Measurements from ENCODE around the gene EMSY.

DNA sequence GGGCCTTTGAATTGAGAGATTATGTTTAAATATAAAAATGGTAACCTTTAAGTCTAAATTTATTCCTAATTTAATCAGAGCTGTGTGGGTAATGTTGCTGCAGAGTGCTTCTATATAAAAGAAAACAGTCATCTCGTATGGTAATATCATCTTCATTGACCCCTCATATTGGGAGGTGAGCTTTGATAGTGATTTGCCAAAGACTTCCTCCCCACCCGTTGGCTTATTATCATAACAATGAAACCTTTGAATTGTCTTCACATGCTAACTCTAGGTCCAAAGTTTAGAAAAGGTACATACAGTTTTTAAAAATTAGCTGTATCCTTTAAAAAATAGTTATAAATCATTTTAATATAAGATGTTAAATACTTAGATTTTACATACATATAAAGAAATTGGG is 3.7 kb downstream of the EMSY start:
- TF ChIP-seq, protein P1, sequence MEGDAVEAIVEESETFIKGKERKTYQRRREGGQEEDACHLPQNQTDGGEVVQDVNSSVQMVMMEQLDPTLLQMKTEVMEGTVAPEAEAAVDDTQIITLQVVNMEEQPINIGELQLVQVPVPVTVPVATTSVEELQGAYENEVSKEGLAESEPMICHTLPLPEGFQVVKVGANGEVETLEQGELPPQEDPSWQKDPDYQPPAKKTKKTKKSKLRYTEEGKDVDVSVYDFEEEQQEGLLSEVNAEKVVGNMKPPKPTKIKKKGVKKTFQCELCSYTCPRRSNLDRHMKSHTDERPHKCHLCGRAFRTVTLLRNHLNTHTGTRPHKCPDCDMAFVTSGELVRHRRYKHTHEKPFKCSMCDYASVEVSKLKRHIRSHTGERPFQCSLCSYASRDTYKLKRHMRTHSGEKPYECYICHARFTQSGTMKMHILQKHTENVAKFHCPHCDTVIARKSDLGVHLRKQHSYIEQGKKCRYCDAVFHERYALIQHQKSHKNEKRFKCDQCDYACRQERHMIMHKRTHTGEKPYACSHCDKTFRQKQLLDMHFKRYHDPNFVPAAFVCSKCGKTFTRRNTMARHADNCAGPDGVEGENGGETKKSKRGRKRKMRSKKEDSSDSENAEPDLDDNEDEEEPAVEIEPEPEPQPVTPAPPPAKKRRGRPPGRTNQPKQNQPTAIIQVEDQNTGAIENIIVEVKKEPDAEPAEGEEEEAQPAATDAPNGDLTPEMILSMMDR (IDR thresholded peaks at IDR 0.05; ENCODE audit: insufficient read depth, low read depth, low read length): no peak
- no peak for TF ChIP-seq EZH2 (IDR thresholded peaks at IDR 0.05; ENCODE audit: insufficient read depth, low read length)
